Skin of body (tissue), 2 donors: ENCODE data around the gene HSPB6. TPM values are rescaled to one million over a fixed set of nuclear protein-coding genes. Genes with fewer than 3 reads are reported as not detected.

Experiments used
- DNase-seq: peaks from one replicate; lab custom pipeline; 2025; lab: John Stamatoyannopoulos, UW
- total RNA-seq: library from RNA; depleted of rRNA; stranded (reverse); fragments of >200 nt; gene quantifications from one replicate; pipeline ENCODE4 v1.2.3, GENCODE V29; 2014

HSPB6 gene
- total RNA-seq, 1 donor from 2014 or later = 18.4 TPM

DNA sequence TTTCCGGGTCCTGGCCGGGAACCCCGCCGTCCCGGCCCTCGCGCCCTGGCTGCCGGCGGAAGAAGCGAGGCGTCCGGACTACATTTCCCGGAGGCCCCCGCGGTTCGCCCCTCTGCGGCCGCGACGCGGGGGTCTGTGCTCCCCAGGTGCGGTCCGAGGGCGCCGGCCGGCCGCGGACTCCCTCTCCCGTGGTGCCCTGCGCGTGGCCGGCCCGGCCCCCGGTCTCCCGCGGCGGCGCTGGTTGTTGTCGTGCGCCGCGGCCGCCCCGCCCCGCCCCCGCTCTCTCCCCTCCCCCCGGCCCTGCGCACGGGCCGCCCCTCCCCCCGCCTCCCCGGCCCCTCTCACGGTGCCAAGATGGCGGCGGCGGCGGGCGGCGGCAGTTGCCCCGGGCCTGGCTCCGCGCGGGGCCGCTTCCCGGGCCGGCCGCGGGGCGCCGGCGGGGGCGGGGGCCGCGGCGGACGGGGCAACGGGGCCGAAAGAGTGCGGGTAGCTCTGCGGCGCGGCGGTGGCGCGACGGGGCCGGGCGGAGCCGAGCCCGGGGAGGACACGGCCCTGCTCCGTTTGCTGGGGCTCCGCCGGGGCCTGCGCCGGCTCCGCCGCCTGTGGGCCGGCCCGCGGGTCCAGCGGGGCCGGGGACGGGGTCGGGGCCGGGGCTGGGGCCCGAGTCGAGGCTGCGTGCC is 39.0 kb downstream of the HSPB6 start, which contains the start of gene KMT2B:
Gene KMT2B, plus strand, starts transcription at position 339 of the 680 bp plus-strand sequence. Its CDS starts 16 bp downstream, at position 355.
- DNase-seq = no peak

DNA sequence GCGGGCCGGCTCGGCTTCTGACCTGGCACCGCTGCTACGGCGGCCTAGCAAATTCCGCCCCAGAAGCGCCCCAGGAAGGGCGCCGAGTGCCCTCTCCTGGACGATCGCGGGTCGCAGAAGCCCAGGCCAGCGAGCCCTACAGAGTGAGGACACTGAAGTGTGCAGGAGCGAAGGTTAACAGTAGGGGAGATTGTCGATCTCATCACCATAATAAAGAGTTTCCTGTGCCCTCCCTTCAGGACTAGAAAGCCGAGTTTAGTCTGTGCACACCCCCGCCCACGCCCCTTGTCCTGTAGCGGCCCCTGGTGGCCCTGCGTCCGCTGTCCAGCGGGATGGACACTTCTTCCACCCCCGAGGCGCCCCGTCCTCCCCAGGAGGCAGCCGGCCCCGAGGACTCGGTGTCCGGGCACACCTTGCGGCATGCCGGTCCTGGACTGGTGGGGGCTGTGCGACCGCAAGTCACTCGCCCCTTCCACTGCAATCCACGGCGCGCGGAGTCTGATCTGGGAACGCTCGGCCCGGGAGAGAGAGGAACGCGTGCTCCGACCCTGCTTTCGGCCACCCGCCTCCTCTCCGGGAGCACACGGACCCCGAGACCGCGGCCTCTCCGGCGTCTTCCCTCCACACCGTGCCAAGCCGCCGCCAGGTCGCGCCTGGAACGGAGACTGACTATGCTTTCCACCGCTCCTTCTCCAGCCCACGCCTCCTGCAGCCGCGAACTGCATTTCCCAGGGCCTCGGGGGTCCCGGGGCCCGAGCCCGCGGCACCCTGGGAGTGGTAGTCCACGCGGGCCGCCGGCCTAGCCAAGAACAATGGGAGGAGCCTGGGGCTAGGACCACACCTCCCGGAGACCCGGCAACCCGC is 39.8 kb downstream of the HSPB6 start:
- DNase-seq = peak; percentile 93

DNA sequence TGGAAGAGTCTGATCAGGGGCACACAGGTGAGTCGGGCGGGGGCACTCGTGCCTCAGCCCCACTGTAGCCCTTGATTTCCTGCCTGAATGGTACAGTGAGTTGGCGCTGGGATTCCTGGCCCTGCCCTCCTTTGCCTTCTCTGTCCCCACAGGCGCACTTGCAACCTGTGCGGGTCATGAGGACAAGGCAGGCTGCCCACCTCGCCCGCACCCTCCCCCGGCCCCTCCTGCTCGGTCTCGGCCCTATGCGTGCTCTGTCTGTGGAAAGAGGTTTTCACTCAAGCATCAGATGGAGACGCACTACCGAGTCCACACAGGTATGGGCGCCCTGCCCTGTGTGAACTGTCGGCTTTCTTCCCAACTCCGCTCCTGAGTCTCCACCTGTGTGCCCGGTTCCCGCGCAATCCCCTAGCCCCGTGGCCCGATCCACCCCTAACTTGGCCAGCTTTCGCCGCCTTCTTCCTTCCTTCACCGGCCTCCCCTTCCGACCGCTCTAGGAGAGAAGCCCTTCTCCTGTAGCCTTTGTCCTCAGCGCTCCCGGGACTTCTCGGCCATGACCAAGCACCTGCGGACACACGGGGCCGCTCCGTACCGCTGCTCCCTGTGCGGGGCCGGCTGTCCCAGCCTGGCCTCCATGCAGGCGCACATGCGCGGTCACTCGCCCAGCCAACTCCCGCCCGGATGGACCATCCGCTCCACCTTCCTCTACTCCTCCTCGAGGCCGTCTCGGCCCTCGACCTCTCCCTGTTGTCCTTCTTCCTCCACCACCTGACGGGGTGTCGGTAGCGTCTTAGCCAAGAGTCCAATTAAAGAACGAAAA is 40.6 kb downstream of the HSPB6 start:
- no peak for DNase-seq

DNA sequence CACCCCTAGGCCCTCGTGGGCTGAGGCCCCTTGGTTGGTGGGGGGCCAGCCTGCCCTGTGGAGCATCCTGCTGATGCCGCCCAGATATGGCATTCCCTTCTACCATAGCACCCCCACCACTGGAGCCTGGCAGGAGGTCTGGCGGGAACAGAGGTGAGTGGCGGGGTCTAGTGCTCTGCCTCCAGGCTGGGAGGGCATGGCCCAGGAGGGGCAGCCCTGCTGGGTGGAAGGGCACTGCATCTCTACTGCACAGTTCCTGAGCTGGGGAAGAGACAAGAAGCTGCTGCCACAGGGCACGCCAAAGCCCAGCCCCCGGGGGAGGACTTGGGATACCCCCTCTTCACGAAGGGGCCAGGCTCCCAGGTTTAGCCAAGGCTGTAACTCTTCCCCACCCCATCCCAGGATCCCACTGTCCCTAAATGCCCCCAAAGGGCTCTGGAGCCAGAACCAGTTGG is 41.4 kb downstream of the HSPB6 start:
- no peak for DNase-seq

DNA sequence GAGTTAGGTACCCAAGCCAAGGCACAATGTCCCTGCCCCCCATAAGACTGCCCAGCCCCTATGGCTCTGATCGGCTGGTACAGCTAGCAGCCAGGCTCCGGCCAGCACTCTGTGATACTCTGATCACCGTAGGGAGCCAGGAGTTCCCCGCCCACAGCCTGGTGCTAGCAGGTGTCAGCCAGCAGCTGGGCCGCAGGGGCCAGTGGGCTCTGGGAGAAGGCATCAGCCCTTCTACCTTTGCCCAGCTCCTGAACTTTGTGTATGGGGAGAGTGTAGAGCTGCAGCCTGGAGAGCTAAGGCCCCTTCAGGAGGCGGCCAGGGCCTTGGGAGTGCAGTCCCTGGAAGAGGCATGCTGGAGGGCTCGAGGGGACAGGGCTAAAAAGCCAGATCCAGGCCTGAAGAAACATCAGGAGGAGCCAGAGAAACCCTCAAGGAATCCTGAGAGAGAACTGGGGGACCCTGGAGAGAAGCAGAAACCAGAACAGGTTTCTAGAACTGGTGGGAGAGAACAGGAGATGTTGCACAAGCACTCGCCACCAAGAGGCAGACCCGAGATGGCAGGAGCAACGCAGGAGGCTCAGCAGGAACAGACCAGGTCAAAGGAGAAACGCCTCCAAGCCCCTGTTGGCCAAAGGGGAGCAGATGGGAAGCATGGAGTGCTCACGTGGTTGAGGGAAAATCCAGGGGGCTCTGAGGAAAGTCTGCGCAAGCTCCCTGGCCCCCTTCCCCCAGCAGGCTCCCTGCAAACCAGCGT is 42.1 kb downstream of the HSPB6 start:
- DNase-seq = no peak

DNA sequence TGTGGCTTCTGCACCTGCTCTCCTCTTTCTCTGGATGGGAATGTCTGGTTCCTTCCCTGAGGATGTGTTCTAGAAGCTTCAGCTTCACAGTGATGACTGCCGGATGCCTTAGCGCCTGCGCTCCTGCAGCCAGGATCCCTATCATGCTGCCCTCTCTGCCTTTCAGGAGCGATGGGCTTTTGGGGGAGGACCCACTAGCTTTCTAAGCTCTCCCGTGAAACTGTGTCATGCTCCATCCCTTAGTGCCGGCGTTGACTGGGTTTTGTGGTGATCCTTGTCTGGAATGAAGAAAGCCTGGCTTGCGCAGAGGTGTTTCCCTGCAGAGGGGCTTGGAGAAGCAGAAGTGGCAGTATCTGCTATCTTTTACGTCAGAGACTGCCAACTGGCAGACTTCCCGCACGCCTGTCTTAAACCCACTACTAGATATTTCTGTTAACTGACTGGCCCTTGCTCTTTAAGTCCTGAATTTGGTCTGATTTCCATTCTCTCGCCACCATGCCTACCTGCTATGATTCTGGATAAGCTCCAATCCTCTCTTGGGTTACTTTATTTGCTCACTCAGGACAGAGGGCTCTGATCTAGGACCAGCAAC is 42.8 kb downstream of the HSPB6 start:
- DNase-seq = no peak

DNA sequence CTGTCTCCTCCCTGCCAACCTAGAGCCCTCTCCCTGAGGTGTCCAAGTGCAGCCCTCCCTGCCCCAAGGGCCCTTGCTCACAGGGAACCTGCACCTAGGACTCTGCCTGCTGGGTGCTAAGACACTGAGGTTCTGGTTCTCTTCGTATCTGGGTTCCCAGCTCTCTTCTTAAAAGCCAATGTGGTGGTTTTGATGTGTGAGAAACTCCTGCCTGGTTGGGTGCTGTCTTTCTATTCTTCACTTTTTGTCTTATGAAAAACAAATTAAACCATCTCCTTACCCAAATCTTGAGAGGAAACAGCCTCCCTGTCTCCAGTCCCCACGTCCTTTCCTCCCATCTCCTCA is 43.4 kb downstream of the HSPB6 start:
- DNase-seq = no peak

DNA sequence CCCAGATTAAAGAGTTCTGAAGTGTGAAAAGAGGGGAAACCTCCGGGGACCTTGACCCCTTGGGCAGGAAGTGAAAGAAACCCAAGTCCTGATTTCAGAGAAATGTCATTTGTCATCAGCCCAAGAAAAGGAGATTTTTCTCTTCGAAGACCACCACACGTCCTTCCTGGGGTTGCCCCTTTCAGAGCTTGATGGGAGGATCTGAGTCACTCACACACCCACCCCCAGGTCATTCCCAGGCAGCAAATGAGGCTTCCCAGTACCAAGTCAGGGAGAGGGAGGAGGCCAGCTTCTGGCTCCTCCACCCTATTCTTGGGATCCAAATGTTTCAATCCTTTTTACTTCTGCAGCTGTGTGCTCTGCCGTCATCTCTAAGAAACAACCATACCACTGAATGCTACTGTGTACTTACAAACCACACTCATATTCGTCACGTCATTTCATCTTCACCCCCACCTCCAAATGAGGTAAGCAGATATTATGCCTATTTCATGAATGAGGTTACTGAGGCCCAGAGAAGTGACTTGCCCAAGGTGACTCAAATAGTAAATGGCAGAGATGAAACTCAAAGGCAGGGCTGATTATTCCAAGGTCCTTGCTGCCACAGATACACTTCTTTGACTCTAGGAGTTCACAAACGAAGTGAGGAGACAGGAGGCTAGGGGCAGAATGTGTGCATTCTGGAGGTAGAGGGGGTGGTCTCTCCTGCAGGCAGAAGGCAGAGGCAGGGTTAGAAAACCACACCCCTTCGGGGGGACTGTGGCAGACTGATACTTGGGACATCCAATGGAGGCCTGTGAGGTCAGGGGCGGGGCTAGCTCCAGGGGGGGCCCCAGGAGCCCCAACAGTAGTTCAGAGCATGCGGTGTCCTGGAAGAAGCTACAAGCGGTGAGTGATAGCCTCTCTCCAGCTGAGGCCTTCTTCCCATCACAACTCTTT is 44.0 kb downstream of the HSPB6 start:
- no peak for DNase-seq

DNA sequence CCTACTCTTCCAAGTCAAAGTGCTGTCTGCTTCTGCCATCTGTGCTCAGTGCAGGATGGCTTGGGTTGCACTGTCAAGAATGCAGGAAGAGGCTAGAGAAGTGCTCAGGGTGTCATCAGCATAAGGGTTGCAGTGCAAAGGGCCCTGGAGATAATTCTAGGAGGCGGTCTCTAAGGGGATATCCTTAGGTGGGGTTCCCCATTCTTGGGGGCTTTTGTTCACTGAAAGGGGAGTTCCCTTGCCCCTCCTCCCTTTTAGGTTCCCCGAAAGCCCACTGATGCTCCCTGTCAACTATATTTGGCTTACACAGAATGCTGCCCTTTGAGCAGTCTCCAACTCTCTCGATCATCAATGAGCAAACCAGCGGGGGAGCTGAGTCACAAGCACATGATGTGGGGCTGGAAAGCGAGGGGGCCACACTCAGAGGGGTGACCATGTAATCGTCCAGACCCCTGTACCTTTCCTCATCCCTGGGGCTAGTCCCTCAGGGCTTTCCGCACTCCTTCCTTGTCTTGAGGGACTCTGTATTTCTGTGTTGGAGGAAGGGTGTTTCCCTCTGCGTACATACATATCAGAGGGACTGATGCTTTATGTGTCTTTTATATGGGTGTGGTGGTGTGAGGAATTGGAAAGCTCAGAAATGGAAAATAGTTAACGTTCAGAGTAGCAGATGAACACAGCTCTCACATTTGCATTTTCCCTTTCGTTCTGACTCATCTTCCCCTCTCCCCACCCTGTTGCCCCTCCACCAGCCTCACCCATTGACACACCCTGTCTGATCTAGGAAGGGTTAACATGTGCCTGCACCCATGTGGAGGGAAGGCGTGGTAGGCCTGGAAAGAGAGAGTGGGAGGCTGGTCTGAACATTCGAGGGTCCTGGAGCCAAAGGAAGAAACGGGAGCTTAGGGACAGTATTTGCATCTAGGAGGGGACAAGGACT is 45.8 kb downstream of the HSPB6 start:
- no peak for DNase-seq

DNA sequence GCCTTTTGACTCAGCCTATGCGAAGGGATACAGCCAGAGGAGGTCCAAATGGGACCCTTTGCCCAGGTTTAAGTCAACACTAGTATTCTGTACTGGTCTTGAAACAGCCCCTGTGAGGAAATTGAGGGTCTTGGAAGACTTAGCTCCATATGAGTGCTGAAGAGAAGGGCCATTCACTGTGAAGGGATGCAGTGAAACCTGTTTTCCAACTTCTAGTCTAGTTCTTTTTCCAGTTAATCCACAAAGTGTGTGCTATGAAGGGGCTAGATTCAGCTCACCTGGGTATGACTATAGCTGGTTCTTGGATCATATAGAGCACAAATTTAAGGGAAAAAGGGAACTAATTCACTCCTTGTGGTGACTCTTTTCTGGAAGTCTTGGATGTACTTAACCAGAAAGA is 48.4 kb downstream of the HSPB6 start:
- DNase-seq = no peak

Other genes with a start within 250 kb of the HSPB6 start
- gene DMKN, start 243.4 kb downstream of the HSPB6 start, total RNA-seq = 456 TPM
- gene SBSN, start 228.7 kb downstream of the HSPB6 start, total RNA-seq = 197 TPM
- 0.20 TPM for gene GAPDHS, start 223.6 kb downstream of the HSPB6 start, total RNA-seq
- gene TMEM147, start 211.4 kb downstream of the HSPB6 start, total RNA-seq = 41.2 TPM
- gene ATP4A, start 193.4 kb downstream of the HSPB6 start, total RNA-seq = not detected
- not detected for gene PMIS2, start 170.9 kb downstream of the HSPB6 start, total RNA-seq
- gene HAUS5, start 144.3 kb downstream of the HSPB6 start, total RNA-seq = 6.9 TPM
- gene RBM42, start 128.0 kb downstream of the HSPB6 start, total RNA-seq = 21.8 TPM
- gene ETV2, start 115.3 kb downstream of the HSPB6 start, total RNA-seq = 0.79 TPM
- 238 TPM for gene COX6B1, start 108.7 kb downstream of the HSPB6 start, total RNA-seq
- 0.49 TPM for gene UPK1A, start 90.5 kb downstream of the HSPB6 start, total RNA-seq
- not detected for gene ZBTB32, start 52.5 kb downstream of the HSPB6 start, total RNA-seq
- 11.8 TPM for gene KMT2B, start 39.0 kb downstream of the HSPB6 start, total RNA-seq
- gene IGFLR1, start 14.6 kb downstream of the HSPB6 start, total RNA-seq = 1.2 TPM
- 5.9 TPM for gene U2AF1L4, start 11.6 kb downstream of the HSPB6 start, total RNA-seq
- 10.1 TPM for gene PSENEN, start 11.4 kb downstream of the HSPB6 start, total RNA-seq
- 4.2 TPM for gene LIN37, start 8.5 kb downstream of the HSPB6 start, total RNA-seq
- 4.5 TPM for gene PROSER3, start 1.1 kb upstream of the HSPB6 start, total RNA-seq
- gene ARHGAP33, start 18.5 kb upstream of the HSPB6 start, total RNA-seq = 5.1 TPM
- gene PRODH2, start 55.8 kb upstream of the HSPB6 start, total RNA-seq = not detected
- not detected for gene NPHS1, start 95.5 kb upstream of the HSPB6 start, total RNA-seq
- 0.10 TPM for gene KIRREL2, start 99.9 kb upstream of the HSPB6 start, total RNA-seq
- gene APLP1, start 111.5 kb upstream of the HSPB6 start, total RNA-seq = 3.0 TPM
- 12.0 TPM for gene NFKBID, start 143.5 kb upstream of the HSPB6 start, total RNA-seq
- gene HCST, start 145.5 kb upstream of the HSPB6 start, total RNA-seq = 2.7 TPM
- 14.1 TPM for gene TYROBP, start 151.3 kb upstream of the HSPB6 start, total RNA-seq
- 2.8 TPM for gene LRFN3, start 179.3 kb upstream of the HSPB6 start, total RNA-seq
- 11.2 TPM for gene SDHAF1, start 238.2 kb upstream of the HSPB6 start, total RNA-seq